ENCODE measurements around the gene SIGLEC8.
"Not testable (repeated sequence)": the region's sequence is repeated elsewhere in the genome, so short reads cannot be mapped to it uniquely, and the experiment has no call there.

SIGLEC8 gene

DNA sequence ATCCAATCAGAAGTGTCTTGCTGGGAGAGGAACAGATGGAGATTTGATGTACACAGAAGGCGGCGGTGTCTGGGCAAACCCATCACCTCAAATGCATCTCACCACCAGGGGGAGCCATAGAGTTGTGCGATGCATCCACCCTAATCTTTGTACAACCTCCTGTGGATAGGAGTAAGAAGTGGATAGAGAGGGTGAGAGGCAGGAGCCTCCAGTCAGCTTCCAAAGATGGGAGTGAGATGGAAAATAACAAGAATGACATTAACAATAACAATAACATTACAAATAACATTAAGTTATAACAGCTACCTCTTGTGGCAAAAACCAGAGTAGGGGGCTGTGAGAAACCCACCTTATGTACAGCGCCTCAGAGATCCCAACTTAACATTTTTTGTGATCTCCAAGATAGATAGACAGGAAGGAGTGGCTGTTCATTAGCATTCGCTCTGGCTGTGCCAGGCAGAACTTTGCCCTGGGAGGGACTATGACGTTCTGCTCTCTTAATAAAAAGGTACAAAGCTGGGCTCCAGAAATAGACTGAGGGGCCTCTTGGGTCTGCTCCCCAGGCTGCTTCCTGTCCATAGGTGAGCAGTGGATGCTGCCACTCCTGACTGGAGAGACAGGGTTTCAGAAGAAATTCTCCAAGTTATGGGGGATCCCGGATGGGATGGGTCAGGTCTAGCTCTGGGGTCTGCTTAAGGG, 14.9 kb upstream of the SIGLEC8 start:
- peak; percentile 72 for DNase-seq (ENCODE audit: low read depth)

- DNase-seq (ENCODE audit: low read depth), result no peak
Observed at GRCh38 chr19:51472607-51473006, 14.4 kb upstream of the SIGLEC8 start.

DNA sequence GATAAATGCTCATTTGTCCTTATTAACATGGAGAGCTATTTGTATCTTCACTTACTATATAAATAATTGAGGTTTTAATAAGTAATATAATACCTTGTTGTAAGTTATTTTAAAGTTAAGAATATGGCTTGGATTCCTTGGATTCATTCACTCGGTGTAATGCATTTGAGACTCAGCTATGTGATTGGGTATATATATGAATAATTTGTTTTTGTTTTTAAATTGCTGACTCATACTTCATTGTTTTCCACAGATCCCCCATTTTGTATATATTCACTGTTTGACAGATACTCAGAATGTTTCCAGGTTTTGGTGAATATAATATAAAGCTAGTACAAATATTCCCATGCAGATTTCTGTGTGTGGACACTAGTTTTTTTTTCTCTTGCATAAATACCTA, 13.3 kb upstream of the SIGLEC8 start:
- no peak for DNase-seq (ENCODE audit: low read depth)

DNA sequence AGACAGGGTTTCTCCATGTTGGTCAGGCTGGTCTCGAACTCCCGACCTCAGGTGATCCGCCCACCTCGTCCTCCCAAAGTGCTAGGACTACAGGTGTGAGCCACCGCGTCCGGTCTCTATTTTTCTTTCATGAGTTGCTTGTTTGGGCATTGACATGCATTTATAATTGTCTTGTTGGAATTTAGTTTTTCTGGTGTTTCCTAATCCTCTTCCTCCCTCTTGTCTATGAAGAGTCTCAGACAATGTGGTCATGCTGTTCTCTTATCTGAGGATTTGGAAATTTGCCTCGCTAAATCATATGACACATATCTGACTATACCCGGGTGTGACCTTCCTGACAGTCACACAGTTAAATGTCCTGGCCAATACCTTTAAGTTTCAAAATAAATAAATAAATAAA, 12.7 kb upstream of the SIGLEC8 start:
- DNase-seq (ENCODE audit: low read depth), result no peak

DNA sequence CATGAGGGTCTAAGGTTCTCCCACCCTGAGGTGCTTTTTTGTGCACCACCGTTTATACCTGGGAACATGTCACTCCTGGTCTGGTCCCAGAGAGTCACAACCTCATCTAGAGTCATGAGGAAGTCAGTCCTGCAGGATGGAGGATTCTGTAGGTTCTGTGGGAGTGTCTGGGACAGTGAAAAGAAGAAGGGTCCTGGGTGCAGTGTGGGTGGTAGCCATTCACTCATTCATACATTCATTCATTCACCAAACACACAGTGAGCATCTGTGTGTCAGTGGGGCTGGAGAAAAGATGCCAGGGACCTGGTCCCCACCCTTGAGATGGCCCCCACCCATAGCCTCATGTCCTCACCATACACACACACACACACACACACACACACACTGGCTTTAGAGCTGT, 11.4 kb upstream of the SIGLEC8 start:
- no peak for DNase-seq (ENCODE audit: low read depth)

GRCh38 chr19:51469162-51469561, 10.9 kb upstream of the SIGLEC8 start:
- DNase-seq (ENCODE audit: low read depth), result no peak

- DNase-seq (ENCODE audit: low read depth), result no peak
Observed at GRCh38 chr19:51468545-51468920, 10.3 kb upstream of the SIGLEC8 start.

- DNase-seq (ENCODE audit: low read depth), result no peak
Observed at GRCh38 chr19:51467864-51468544, 9.8 kb upstream of the SIGLEC8 start.

DNA sequence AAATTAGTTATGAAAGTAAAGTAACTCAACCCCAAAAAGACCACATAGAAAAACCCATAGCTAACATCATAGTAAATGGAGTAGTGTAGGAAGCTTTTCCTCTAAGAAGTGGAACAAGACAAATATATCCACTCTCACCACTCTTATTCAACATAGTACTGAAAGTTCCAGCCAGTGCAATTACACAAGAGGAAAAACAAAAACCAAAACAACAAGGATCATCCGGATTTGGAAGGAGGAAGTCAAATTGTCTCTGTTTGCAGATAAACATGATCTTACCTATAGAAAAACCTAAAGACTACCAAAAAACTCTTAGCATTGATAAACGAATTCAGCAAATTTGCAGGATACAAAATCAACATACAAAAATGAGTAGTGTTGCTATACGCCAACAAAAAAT, 8.5 kb upstream of the SIGLEC8 start:
- DNase-seq (ENCODE audit: low read depth), result no peak

DNA sequence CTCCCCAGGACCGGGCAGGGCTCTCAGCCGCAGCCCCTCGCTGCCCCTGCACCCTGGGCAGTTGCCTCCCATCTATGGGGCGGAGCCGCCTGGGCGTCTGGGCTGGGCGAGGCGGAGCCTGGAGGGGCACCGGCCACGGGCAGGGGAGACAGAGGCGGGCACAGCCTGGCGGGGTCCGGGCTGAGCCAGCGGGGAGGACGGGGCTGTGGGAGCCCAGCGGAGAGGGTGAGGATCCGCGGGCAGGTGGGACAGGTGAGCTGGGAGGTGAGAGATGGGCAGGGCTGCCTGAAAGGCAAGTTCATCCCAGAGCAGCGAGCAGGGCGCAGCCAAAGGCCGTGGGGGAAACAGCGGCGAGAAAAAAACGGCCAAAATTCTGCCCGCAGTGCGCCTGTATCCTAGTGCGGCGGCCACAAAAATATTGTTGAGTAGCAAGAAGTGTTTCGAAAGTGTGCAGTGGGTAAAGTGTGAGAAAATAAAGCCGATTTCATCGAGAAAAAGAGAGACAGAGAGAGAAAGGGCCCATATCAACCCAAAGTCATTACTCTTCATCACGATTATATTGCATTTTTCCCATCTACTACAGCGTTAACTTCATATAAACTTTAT, 5.8 kb upstream of the SIGLEC8 start:
- not testable (repeated sequence) for DNase-seq (ENCODE audit: low read depth)

DNA sequence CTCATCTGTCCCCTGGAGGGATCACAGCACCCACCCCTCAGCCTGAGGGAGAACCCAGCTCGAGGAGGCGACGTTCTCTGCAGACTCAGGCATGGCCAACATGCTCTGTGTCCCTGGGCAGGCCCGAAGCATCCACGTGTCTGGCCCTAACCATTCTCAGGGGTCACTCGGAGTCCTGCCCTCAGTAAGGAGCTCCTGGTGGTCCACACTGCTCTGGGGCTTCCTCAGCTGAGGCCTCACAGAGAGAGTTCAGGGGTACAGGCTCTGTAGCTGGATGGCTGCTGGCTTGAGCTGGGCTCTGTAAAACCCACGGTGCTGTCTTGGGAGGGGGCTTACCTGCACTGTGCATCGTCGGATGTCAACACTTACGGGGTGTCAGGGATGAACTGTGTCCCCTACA, 4.4 kb upstream of the SIGLEC8 start:
- DNase-seq (ENCODE audit: low read depth), result no peak

DNA sequence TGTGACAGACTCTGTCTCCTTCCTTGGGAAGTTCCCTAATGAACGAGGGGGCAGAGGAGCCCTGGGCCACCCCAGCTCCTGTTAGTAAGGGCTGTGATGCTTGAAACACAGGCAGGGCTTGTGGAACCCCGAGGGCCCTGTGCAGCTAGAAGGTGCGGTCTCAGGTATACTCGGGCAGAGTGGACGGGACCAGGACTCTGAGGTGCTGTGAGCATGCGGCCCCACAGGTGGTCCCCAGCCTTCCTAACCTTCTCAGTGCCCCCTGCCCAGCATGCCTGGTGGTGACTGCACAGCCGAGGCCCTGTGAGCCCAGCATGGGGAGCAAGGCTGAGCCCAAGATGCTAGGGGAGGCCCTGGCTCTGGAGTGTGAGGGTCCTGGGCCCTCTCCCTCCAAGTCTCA, 4.0 kb upstream of the SIGLEC8 start:
- DNase-seq (ENCODE audit: low read depth), result no peak

GRCh38 chr19:51461723-51462161, 3.5 kb upstream of the SIGLEC8 start:
- DNase-seq (ENCODE audit: low read depth), result no peak

- peak; percentile 28 for DNase-seq (ENCODE audit: low read depth)
Observed at GRCh38 chr19:51460164-51460992, 2.1 kb upstream of the SIGLEC8 start.

- DNase-seq (ENCODE audit: low read depth), result no peak
Observed at GRCh38 chr19:51458899-51459505, 748 bp upstream of the SIGLEC8 start.

DNA sequence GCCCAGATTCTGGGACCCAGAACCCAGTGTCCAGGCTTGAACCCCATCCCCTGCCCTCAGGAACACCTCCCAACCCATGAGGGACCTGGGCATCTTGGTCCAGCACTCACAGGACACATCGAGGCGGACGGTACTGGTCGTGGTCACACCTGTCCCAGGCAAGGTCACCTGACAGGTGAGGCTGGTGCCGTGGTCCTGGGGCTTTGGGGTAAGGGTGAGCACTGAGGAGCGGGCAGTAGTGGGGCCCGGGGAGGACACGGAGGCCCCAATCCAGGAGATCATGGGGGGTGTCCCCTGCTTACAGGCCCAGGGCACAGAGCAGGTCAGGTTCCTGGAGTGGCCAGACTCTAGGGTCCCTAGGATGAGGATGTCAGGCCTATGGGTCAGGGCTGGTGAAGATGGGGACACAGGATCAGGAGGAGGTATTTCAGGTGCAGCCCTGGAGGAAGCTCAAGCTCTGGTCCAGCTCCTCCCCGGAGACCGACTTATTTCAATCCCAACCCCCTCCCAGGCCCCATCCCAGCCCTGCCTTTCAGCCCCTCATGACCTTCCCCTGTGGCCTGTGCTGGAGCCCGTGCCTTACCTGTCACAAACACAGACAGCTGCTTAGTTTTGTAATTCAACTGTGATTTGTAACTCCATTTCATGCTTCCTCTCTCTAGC, 772 bp downstream of the SIGLEC8 start:
- DNase-seq (ENCODE audit: low read depth), result no peak

- DNase-seq (ENCODE audit: low read depth), result no peak
Observed at GRCh38 chr19:51456541-51457290, 1.5 kb downstream of the SIGLEC8 start.

- no peak for DNase-seq (ENCODE audit: low read depth)
Observed at GRCh38 chr19:51450730-51451307, 7.4 kb downstream of the SIGLEC8 start.

DNA sequence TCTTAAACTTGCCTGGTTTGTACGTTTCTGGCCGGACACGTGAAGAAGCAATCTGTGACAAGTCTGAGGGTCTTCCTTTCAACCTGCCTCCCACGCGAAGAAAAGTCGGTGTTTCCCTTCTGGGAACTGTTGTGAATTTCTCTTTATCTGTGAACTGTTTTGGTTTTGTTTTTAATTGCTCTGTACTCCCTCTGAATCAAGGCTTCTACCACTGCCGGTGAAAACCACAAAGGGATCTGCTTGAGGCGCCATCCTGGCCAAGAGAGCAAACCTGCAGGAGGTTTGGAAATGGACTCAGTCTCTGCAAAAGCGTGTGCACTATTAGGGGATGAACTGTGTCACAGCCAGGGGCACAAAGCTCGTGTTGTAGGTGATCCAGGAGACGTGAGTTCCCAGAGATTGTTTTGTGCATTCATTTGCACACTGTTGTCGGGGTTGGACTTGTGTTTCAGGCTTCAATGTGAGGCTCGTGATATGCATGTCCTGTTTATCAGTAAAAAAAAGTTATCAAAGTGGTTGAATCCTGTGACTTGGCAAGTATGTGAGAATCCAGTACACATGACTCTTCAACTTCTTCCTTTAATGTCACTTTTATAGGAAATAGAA, 9.7 kb downstream of the SIGLEC8 start:
- DNase-seq (ENCODE audit: low read depth), result no peak

GRCh38 chr19:51448011-51448410, 10.2 kb downstream of the SIGLEC8 start:
- DNase-seq (ENCODE audit: low read depth), result no peak
